ENCODE data around the gene DDX21.

Gene DDX21

GRCh38 chr10:68987611-68988010 is 31.6 kb downstream of the DDX21 start:
- in situ Hi-C loops (cut with HindIII; ENCODE audit: low sequenced_read_pairs): no loop called here

- in situ Hi-C loops (cut with HindIII; ENCODE audit: low sequenced_read_pairs): no loop called here
Observed at GRCh38 chr10:68988530-68989316, 32.8 kb downstream of the DDX21 start, which contains the start of gene KIFBP. Gene KIFBP, plus strand, starts transcription at chr10:68988803. Its CDS starts 30 bp downstream, at chr10:68988833.

GRCh38 chr10:68989317-68989990 is 33.5 kb downstream of the DDX21 start:
- in situ Hi-C loops (cut with HindIII; ENCODE audit: low sequenced_read_pairs): no loop called here

GRCh38 chr10:68992636-68993440 is 36.9 kb downstream of the DDX21 start:
- in situ Hi-C loops (cut with HindIII; ENCODE audit: low sequenced_read_pairs): no loop called here

GRCh38 chr10:68997211-68997610 is 41.2 kb downstream of the DDX21 start:
- in situ Hi-C loops (cut with HindIII; ENCODE audit: low sequenced_read_pairs): no loop called here

GRCh38 chr10:69004821-69005220 is 48.9 kb downstream of the DDX21 start:
- in situ Hi-C loops (cut with HindIII; ENCODE audit: low sequenced_read_pairs): no loop called here

DNA sequence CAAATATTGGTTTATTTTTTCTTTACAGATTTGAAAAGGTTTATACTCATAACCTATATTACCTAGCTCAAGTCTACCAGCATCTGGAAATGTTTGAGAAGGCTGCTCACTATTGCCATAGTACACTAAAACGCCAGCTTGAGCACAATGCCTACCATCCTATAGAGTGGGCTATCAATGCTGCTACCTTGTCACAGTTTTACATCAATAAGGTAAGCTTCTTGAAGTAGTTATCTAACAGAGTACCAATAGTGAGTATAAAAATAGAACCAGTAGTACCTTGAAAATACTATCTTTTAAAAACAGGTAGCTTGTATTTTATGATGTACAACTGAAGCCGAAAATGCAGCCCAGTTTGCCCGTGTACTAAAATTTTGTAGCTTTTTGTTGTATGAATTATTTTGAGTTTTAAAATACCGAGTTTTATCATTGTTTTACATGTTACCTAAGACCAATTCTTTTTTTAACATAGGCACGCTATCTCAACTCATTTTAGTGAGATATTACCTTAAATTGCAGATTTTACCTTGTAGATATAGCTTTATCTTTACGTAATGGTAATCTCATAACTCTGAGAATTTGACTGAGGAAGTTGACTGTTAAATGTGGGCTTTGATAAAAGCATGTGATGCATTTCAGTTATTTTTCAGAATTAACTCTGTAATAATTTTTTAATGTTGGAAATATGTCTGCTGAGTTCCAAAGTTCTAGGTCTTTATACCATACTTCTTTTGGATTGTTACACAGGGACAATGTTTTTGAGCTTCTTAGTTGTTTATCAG is 49.9 kb downstream of the DDX21 start:
- in situ Hi-C loops (cut with HindIII; ENCODE audit: low sequenced_read_pairs): no loop called here

GRCh38 chr10:69007260-69007659 is 51.3 kb downstream of the DDX21 start:
- in situ Hi-C loops (cut with HindIII; ENCODE audit: low sequenced_read_pairs): no loop called here

- in situ Hi-C loops (cut with HindIII; ENCODE audit: low sequenced_read_pairs): no loop called here
Observed at GRCh38 chr10:69009360-69009759, 53.4 kb downstream of the DDX21 start.

DNA sequence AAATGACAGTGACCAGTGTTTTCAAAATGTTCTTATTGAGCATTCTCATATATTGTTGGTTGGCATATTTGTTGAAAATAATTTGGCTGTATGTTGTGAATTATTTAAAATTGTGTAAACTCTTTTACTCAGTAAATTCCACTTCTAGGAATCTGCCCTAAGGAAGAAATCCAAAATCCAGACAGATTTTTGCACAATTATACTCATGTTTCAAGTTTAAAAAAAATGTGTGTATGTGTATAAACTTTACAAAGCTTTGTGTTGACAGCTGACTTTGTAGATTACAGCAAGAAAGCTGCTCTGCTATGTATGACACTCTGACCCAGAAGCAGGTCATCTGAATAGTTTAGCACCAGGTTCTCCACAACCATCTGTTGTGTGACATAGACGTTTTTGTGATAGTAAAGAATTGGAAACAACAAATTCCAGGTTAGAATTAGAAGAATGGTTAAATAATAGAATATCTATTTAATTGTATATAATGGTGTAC is 54.2 kb downstream of the DDX21 start:
- in situ Hi-C loops (cut with HindIII; ENCODE audit: low sequenced_read_pairs): loop anchor here (5.0 to 10.0 kb wide), 3 partner anchors 57 to 205 kb away; no protein-coding TSS in a partner anchor

- in situ Hi-C loops (cut with HindIII; ENCODE audit: low sequenced_read_pairs): loop anchor here (5.0 to 10.0 kb wide), 3 partner anchors 55 to 202 kb away; no protein-coding TSS in a partner anchor
Observed at GRCh38 chr10:69012778-69013177, 56.8 kb downstream of the DDX21 start.

GRCh38 chr10:69014171-69014570 is 58.2 kb downstream of the DDX21 start:
- in situ Hi-C loops (cut with HindIII; ENCODE audit: low sequenced_read_pairs): loop anchor here (5.0 to 10.0 kb wide), 3 partner anchors 53 to 201 kb away; no protein-coding TSS in a partner anchor

DNA sequence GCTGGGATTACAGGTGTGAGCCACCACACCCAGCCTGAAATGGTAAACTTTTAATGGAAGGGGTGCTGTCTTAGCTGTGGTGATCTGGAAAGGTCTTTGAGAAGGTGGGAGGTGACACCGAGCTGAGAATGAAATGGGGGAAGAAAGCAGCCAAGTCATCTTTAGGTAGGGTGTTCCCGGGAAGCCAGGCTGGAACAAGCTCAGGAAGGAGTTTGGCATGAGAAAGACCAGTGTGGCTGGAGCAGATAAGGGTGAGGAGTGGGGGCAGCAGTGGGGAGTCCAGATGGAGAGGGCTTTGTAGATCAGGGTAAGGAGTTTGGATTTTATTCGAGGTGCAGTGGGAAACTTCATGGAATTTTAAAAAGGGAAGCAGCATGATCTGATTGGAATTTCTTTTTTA is 62.6 kb downstream of the DDX21 start:
- in situ Hi-C loops (cut with HindIII; ENCODE audit: low sequenced_read_pairs): loop anchor here (10.0 kb wide), 1 partner anchor 196 kb away; no protein-coding TSS in a partner anchor

- in situ Hi-C loops (cut with HindIII; ENCODE audit: low sequenced_read_pairs): no loop called here
Observed at GRCh38 chr10:69022611-69023010, 66.6 kb downstream of the DDX21 start.

DNA sequence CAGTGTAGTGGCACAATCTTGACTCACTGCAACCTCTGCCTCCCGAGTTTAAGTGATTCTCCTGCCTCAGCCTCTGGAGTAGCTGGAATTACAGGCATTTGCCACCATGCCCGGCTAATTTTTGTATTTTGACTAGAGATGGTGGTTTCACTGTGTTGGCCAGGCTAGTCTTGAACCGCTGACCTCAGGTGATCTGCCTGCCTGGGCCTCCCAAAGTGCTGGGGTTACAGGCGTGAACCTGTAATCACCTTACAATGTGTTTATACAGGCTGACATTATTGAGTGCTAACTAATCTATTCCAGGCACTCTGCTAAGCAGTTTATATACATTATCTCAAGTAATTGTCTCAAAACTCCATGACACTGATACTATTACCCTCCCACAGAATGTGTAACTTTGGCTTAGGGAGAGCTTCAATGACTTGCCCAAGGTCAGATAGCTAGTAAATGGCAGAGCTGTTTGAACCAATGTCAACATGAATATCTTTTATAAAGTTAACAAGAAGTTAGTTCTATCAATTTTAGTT is 69.5 kb downstream of the DDX21 start:
- in situ Hi-C loops (cut with HindIII; ENCODE audit: low sequenced_read_pairs): no loop called here

DNA sequence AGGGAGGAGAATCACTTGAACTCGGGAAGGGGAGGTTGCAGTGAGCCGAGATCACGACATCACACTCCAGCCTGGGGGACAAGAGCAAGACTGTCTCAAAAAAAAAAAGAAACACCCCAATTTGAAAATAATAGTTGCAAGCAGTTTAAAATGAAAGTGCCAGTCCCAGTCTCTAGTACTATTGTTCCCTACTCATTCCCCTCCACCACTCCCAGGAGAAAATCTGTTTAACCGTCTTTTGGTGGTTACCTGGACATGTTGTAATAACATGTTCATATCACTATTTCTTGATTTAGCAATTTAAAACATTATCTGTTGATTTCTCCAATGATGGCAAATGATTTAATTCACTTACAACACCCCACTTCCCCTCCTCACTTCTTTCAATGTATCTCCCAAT is 77.3 kb downstream of the DDX21 start:
- in situ Hi-C loops (cut with HindIII; ENCODE audit: low sequenced_read_pairs): no loop called here

Measured in endothelial cell of hepatic sinusoid (primary cell).